Spleen (tissue), 11 donors: ENCODE results near the gene CFAP119. TPM values are rescaled to one million over a fixed set of nuclear protein-coding genes. Genes with fewer than 3 reads are reported as not detected.

Experiments used
- DNase-seq: peaks from one replicate; pipeline ENCODE4 v3.0.0-alpha.2; 2020
- H3K27ac ChIP-seq, 8 donors: fragments of 200-600 bp; sonication (generic) in 7 of 8; 1 replicate in 4 of 8; 2 replicates in 4 of 8; pipeline versions ENCODE4 v1.5.0 to v1.8.0; 2016 to 2021; ENCODE audit warnings: inconsistent platforms in 4 of 8, mild to moderate bottlenecking in 4 of 8, moderate library complexity in 1 of 8
- H3K27me3 ChIP-seq, 7 donors: fragments of 200-600 bp; sonication (generic) in 6 of 7; replicated peaks in 1 of 7; 1 replicate in 4 of 7; 2 replicates in 3 of 7; pipeline versions ENCODE4 v1.5.0 to v1.8.0; 2016 to 2021; ENCODE audit warnings: inconsistent platforms in 3 of 7, mild to moderate bottlenecking in 1 of 7
- H3K36me3 ChIP-seq, 6 donors: fragments of 200-600 bp; sonication (generic) in 5 of 6; 1 replicate in 4 of 6; 2 replicates in 2 of 6; pipeline versions ENCODE4 v1.5.0 to v1.8.0; 2016 to 2021; ENCODE audit warnings: inconsistent platforms in 2 of 6
- H3K4me1 ChIP-seq, 6 donors: fragments of 200-600 bp; sonication (generic) in 5 of 6; 1 replicate in 3 of 6; 2 replicates in 3 of 6; pipeline versions ENCODE4 v1.5.0 to v1.8.0; 2016 to 2021; ENCODE audit warnings: inconsistent platforms in 3 of 6
- H3K4me3 ChIP-seq, 8 donors: fragments of 200-600 bp; sonication (generic) in 7 of 8; 1 replicate in 4 of 8; 2 replicates in 4 of 8; pipeline versions ENCODE4 v1.5.0 to v1.8.0; 2016 to 2021; ENCODE audit warnings: inconsistent platforms in 4 of 8, mild to moderate bottlenecking in 4 of 8, moderate library complexity in 2 of 8
- H3K9me3 ChIP-seq, 8 donors: fragments of 200-600 bp; sonication (generic) in 7 of 8; 1 replicate in 4 of 8; 2 replicates in 4 of 8; pipeline versions ENCODE4 v1.5.0 to v1.8.0; 2016 to 2021; ENCODE audit warnings: inconsistent platforms in 4 of 8
- POLR2A ChIP-seq, 3 donors: fragments of 450-650 bp; IDR thresholded peaks; one replicate each; pipeline ENCODE4 v1.5.1; 2017; ENCODE audit warnings: antibody characterized with exemption in 3 of 3, mild to moderate bottlenecking in 1 of 3
- POLR2AphosphoS5 ChIP-seq, 3 donors: sonication (generic); formaldehyde crosslinking; IDR thresholded peaks; one replicate each; pipeline ENCODE4 v1.5.1; 2017; ENCODE audit warnings: antibody characterized with exemption in 3 of 3
- WGBS, 5 donors: extraction: QIAGEN DNeasy Blood & Tissue Kit in 3 of 5; methylation state at CpG; one replicate each; pipeline versions ENCODE4 v1.1.5 to v1.1.7; 2013 to 2018; 5-methylcytosine and 5-hydroxymethylcytosine counted together
- intact Hi-C: fragments of 100-400 bp; cut with DNase I; formaldehyde crosslinking; loops from one replicate; pipeline ENCODE4 v1.15.0; 2023; ENCODE audit warnings: low total_unique reads
- polyA plus RNA-seq, 3 donors: library from polyadenylated mRNA; stranded (reverse); fragments of 200-250 nt; gene quantifications; one replicate each; pipeline ENCODE4 v1.2.1, GENCODE V29; 2013
- total RNA-seq, 7 donors: library from RNA; depleted of rRNA in 3 of 7; stranded (reverse); fragments of >200 nt in 3 of 7; fragmentation: NEBNext Ultra II Directional in 4 of 7; extraction: Animal tissue kit (Norgen Biotek cat#: 25700) in 4 of 7; gene quantifications; one replicate each; pipeline versions ENCODE4 v1.1.0 to v1.2.1, GENCODE V29; 2016 to 2021
- TF ChIP-seq, protein P1 (sequence below), 11 experiments: fragments of 200-600 bp in 7 of 11; fragments of 450-650 bp in 4 of 11; sonication (generic) in 4 of 11; IDR thresholded peaks in 8 of 11; conservative IDR thresholded peaks in 3 of 11; 1 replicate in 7 of 11; 2 replicates in 4 of 11; pipeline versions ENCODE4 v1.4.0 to v1.8.0; 2016 to 2021; ENCODE audit warnings: antibody characterized with exemption in 11 of 11, inconsistent platforms in 4 of 11, mild to moderate bottlenecking in 1 of 11
- donor health status: healthy with polysubstance abuse.
- donor health status: DM: no; HTN: no; CAD: no; lungs with moderate emphysema.
- donor health status: DM: no; HTN: no; CAD: no.
- donor health status: Bipolar disorder and iron deficiency.
- donor health status: healthy.
- donor health status: DM: no; HTN: no; CAD: no.
- donor health status: DM: yes; HTN: yes; CAD: no.

Gene CFAP119
- total and polyA plus RNA-seq, 10 donors, result 3.1 to 15.5 (median 4.5) TPM

GRCh38 chr16:30740364-30741251 lies 21.3 kb downstream of the CFAP119 start:
- H3K4me1 ChIP-seq, result peaks cover 0 to 28% (median 17%) of the 10 kb centered on the region in 6 donors
- H3K36me3 ChIP-seq, result peaks cover 3 to 99% (median 60%) of the 10 kb centered on the region in 6 donors
- no peaks in the 10 kb centered on the region for H3K9me3 ChIP-seq
- no peaks in the 10 kb centered on the region for H3K27me3 ChIP-seq
- DNase-seq, result no peak
- TF ChIP-seq POLR2A (IDR thresholded peaks at IDR 0.05) (no peak), POLR2AphosphoS5 (IDR thresholded peaks at IDR 0.05) (peak in 2 of 3 donors; percentile 30 to 51)
- intact Hi-C loops, result no loop called here
- WGBS, 5 donors, result 64 to 83% (median 70%) methylated on average over 8 of the region's 8 CpGs
- peak overlapping the region in 5 of 8 donors; percentile 1 to 42 (median 20) for H3K27ac ChIP-seq
- H3K4me3 ChIP-seq, result no peak overlapping the region

DNA sequence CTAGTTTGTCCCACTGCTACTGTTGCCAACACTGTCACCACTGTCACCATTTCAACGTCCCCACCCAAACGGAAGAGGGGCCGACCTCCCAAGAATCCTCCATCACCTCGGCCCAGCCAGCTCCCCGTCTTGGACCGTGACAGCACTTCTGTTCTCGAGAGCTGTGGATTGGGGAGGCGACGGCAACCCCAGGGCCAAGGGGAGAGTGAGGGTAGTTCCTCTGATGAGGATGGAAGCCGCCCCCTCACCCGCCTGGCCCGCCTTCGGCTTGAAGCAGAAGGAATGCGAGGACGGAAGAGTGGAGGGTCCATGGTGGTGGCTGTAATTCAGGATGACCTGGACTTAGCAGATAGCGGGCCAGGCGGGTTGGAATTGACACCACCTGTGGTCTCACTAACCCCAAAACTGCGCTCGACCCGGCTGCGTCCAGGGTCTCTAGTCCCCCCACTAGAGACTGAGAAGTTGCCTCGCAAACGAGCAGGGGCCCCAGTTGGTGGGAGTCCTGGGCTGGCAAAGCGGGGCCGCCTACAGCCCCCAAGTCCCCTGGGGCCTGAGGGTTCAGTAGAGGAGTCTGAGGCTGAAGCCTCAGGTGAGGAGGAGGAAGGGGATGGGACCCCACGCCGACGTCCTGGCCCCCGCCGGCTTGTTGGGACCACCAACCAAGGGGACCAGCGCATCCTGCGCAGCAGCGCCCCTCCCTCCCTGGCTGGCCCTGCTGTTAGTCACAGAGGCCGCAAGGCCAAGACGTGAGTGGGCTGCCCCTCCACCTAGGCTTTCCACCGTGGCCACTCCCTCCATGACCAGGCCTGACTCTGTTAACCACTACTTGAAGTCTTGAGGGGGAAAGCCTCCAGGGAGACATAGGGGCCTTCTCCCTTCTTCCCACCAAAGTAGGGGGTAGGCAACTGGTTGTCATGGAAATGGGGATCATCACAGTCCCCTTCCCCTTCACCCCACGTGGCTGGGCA lies 22.6 kb downstream of the CFAP119 start:
- H3K27me3 ChIP-seq, result no peaks in the 10 kb centered on the region
- intact Hi-C loops, result no loop called here
- WGBS, 5 donors, result 91 to 95% (median 92%) methylated on average over 25 to 37 of the region's 37 CpGs
- no peak for DNase-seq
- H3K4me3 ChIP-seq, result no peak overlapping the region
- TF ChIP-seq POLR2AphosphoS5 (IDR thresholded peaks at IDR 0.05), result peak; percentile 19 to 74 (median 32)
- TF ChIP-seq, protein P1, sequence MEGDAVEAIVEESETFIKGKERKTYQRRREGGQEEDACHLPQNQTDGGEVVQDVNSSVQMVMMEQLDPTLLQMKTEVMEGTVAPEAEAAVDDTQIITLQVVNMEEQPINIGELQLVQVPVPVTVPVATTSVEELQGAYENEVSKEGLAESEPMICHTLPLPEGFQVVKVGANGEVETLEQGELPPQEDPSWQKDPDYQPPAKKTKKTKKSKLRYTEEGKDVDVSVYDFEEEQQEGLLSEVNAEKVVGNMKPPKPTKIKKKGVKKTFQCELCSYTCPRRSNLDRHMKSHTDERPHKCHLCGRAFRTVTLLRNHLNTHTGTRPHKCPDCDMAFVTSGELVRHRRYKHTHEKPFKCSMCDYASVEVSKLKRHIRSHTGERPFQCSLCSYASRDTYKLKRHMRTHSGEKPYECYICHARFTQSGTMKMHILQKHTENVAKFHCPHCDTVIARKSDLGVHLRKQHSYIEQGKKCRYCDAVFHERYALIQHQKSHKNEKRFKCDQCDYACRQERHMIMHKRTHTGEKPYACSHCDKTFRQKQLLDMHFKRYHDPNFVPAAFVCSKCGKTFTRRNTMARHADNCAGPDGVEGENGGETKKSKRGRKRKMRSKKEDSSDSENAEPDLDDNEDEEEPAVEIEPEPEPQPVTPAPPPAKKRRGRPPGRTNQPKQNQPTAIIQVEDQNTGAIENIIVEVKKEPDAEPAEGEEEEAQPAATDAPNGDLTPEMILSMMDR (IDR thresholded peaks at IDR 0.05 in 8 of 11, conservative IDR thresholded peaks at IDR 0.05 in 3 of 11), result no peak
- H3K27ac ChIP-seq, result no peak overlapping the region
- no peaks in the 10 kb centered on the region for H3K9me3 ChIP-seq
- H3K36me3 ChIP-seq, result peaks cover 8 to 100% (median 68%) of the 10 kb centered on the region in 6 donors
- H3K4me1 ChIP-seq, result peaks cover 0 to 28% (median 17%) of the 10 kb centered on the region in 6 donors

GRCh38 chr16:30737794-30738648 lies 23.8 kb downstream of the CFAP119 start:
- Histone ChIP-seq H3K4me3 (no peak overlapping the region), H3K27me3 (no peaks in the 10 kb centered on the region), H3K4me1 (peaks cover 0 to 28% (median 17%) of the 10 kb centered on the region in 6 donors), H3K27ac (peak overlapping the region in 1 of 8 donors; percentile 5), H3K36me3 (peaks cover 13 to 100% (median 70%) of the 10 kb centered on the region in 6 donors), H3K9me3 (no peaks in the 10 kb centered on the region)
- no peak for DNase-seq
- WGBS, 5 donors, result 78 to 84% (median 79%) methylated on average over 20 to 25 of the region's 25 CpGs
- intact Hi-C loops, result no loop called here
- TF ChIP-seq POLR2AphosphoS5 (IDR thresholded peaks at IDR 0.05), result peak in 2 of 3 donors; percentile 31 to 66
- TF ChIP-seq, protein P1 (IDR thresholded peaks at IDR 0.05 in 8 of 11, conservative IDR thresholded peaks at IDR 0.05 in 3 of 11), result no peak
